Esophagus (tissue), 2 donors: ENCODE measurements around the gene ZNF738. TPM values are rescaled to one million over a fixed set of nuclear protein-coding genes. Genes with fewer than 3 reads are reported as not detected.
"Not testable (repeated sequence)": the region's sequence is repeated elsewhere in the genome, so short reads cannot be mapped to it uniquely, and the experiment has no call there.

Source experiments
- H3K27ac ChIP-seq, 2 donors: one replicate each; pipeline ENCODE4 v1.5.1; 2013; ENCODE audit warnings: low read depth in 2 of 2, mild to moderate bottlenecking in 2 of 2, inconsistent platforms in 1 of 2, low read length in 1 of 2, moderate library complexity in 1 of 2
- H3K27me3 ChIP-seq, 2 donors: one replicate each; pipeline ENCODE4 v1.6.1; 2013; ENCODE audit warnings: low read length in 2 of 2, control low read depth in 1 of 2, mild to moderate bottlenecking in 1 of 2; ENCODE audit not compliant: insufficient read depth in 2 of 2, control insufficient read depth in 1 of 2
- H3K36me3 ChIP-seq, 2 donors: one replicate each; pipeline ENCODE4 v1.6.1; 2013; ENCODE audit warnings: low read length in 1 of 2; ENCODE audit not compliant: control insufficient read depth in 2 of 2, insufficient read depth in 2 of 2
- H3K4me1 ChIP-seq, 2 donors: one replicate each; pipeline ENCODE4 v1.6.1; 2013; ENCODE audit warnings: low read length in 1 of 2; ENCODE audit not compliant: control insufficient read depth in 2 of 2, insufficient read depth in 2 of 2
- H3K4me3 ChIP-seq, 2 donors: one replicate each; pipeline ENCODE4 v1.5.1; 2013; ENCODE audit warnings: low read length in 2 of 2, mild to moderate bottlenecking in 2 of 2, low read depth in 1 of 2, moderate library complexity in 1 of 2
- H3K9me3 ChIP-seq, 2 donors: one replicate each; pipeline ENCODE4 v1.6.1; 2013; ENCODE audit warnings: mild to moderate bottlenecking in 2 of 2, low read depth in 1 of 2, low read length in 1 of 2, moderate library complexity in 1 of 2; ENCODE audit not compliant: control insufficient read depth in 2 of 2, insufficient read depth in 1 of 2
- WGBS, 2 donors: extraction: QIAGEN DNeasy Blood & Tissue Kit; methylation state at CpG; one replicate each; pipeline ENCODE4 v1.1.7; 2013; 5-methylcytosine and 5-hydroxymethylcytosine counted together
- polyA plus RNA-seq, 2 donors: library from polyadenylated mRNA; stranded (reverse); fragments of 200-250 nt; gene quantifications; one replicate each; pipeline ENCODE4 v1.2.3, GENCODE V29; 2013
- donor health status: healthy with polysubstance abuse.
- donor health status: Bipolar disorder and iron deficiency.

Gene ZNF738
- polyA plus RNA-seq, 2 donors = 2.9 to 3.6 TPM

- H3K27ac ChIP-seq = peak within 1 kb of the TSS; percentile 99
- H3K36me3 ChIP-seq = no peaks in the 10 kb centered on the region
- 1% methylated on average over 30 to 32 of the region's 32 CpGs for WGBS, 2 donors
- H3K27me3 ChIP-seq = no peaks in the 10 kb centered on the region
- H3K4me3 ChIP-seq = peak within 1 kb of the TSS; percentile 90 to 99
- peaks cover 0 to 2% of the 10 kb centered on the region in 2 donors for H3K9me3 ChIP-seq
- H3K4me1 ChIP-seq = no peaks in the 10 kb centered on the region
Observed at GRCh38 chr19:21328885-21329605, 29.8 kb upstream of the ZNF738 start, which contains the start of gene ZNF708. Gene ZNF708, minus strand, starts transcription at chr19:21329410. Its CDS starts 198 bp downstream, at chr19:21329212.

GRCh38 chr19:21335721-21336120, 23.1 kb upstream of the ZNF738 start:
- no peak overlapping the region for H3K27ac ChIP-seq
- no peaks in the 10 kb centered on the region for H3K36me3 ChIP-seq
- H3K27me3 ChIP-seq = no peaks in the 10 kb centered on the region
- no peaks in the 10 kb centered on the region for H3K9me3 ChIP-seq
- WGBS, 2 donors = 48 to 79% methylated on average over 2 of the region's 2 CpGs
- H3K4me1 ChIP-seq = no peaks in the 10 kb centered on the region
- no peak overlapping the region for H3K4me3 ChIP-seq

GRCh38 chr19:21344841-21345240, 14.0 kb upstream of the ZNF738 start:
- not testable (repeated sequence) for H3K27me3 ChIP-seq, H3K9me3 ChIP-seq, H3K4me1 ChIP-seq, H3K4me3 ChIP-seq, H3K27ac ChIP-seq, H3K36me3 ChIP-seq
- 43 to 73% methylated on average over 2 of the region's 2 CpGs for WGBS, 2 donors

GRCh38 chr19:21352830-21353229, 6.0 kb upstream of the ZNF738 start:
- H3K27me3 ChIP-seq = no peaks in the 10 kb centered on the region
- H3K36me3 ChIP-seq = no peaks in the 10 kb centered on the region
- H3K4me3 ChIP-seq = no peak overlapping the region
- H3K9me3 ChIP-seq = no peaks in the 10 kb centered on the region
- 40 to 65% methylated on average over 2 of the region's 2 CpGs for WGBS, 2 donors
- no peak overlapping the region for H3K27ac ChIP-seq
- no peaks in the 10 kb centered on the region for H3K4me1 ChIP-seq

- WGBS, 2 donors = 87 to 90% methylated on average over 3 of the region's 3 CpGs
- Histone ChIP-seq H3K9me3 (no peaks in the 10 kb centered on the region), H3K4me1 (no peaks in the 10 kb centered on the region), H3K4me3 (no peak overlapping the region), H3K36me3 (peaks cover 0 to 3% of the 10 kb centered on the region in 2 donors), H3K27ac (no peak overlapping the region), H3K27me3 (no peaks in the 10 kb centered on the region)
Observed at GRCh38 chr19:21362291-21362690, 3.5 kb downstream of the ZNF738 start.

- H3K27me3 ChIP-seq = no peaks in the 10 kb centered on the region
- H3K9me3 ChIP-seq = peaks cover 5 to 10% of the 10 kb centered on the region in 2 donors
- H3K4me3 ChIP-seq = no peak overlapping the region
- H3K36me3 ChIP-seq = peaks cover 0 to 2% of the 10 kb centered on the region in 2 donors
- 96 to 98% methylated on average over 4 of the region's 4 CpGs for WGBS, 2 donors
- no peaks in the 10 kb centered on the region for H3K4me1 ChIP-seq
- no peak overlapping the region for H3K27ac ChIP-seq
Observed at GRCh38 chr19:21383980-21384582, 25.3 kb downstream of the ZNF738 start.

- H3K27me3 ChIP-seq = no peaks in the 10 kb centered on the region
- H3K4me3 ChIP-seq = no peak overlapping the region
- H3K4me1 ChIP-seq = no peaks in the 10 kb centered on the region
- H3K27ac ChIP-seq = no peak overlapping the region
- H3K36me3 ChIP-seq = no peaks in the 10 kb centered on the region
- no peaks in the 10 kb centered on the region for H3K9me3 ChIP-seq
- WGBS, 2 donors = 94 to 96% methylated on average over 10 of the region's 10 CpGs
Observed at GRCh38 chr19:21396121-21396520, 37.3 kb downstream of the ZNF738 start.

GRCh38 chr19:21396893-21397572, 38.2 kb downstream of the ZNF738 start, which contains the start of gene ZNF493:
Gene ZNF493, plus strand, starts transcription at chr19:21397133. Its CDS starts 105 bp downstream, at chr19:21397238.
- Histone ChIP-seq H3K36me3 (no peaks in the 10 kb centered on the region), H3K4me3 (peak within 1 kb of the TSS; percentile 86 to 94), H3K9me3 (peaks cover 0 to 1% of the 10 kb centered on the region in 2 donors), H3K27ac (peak within 1 kb of the TSS; percentile 92 to 97), H3K4me1 (no peaks in the 10 kb centered on the region), H3K27me3 (no peaks in the 10 kb centered on the region)
- 0 to 1% methylated on average over 31 of the region's 31 CpGs for WGBS, 2 donors

GRCh38 chr19:21398851-21399250, 40.1 kb downstream of the ZNF738 start:
- 92 to 96% methylated on average over 5 of the region's 5 CpGs for WGBS, 2 donors
- no peaks in the 10 kb centered on the region for H3K4me1 ChIP-seq

More at GRCh38 chr19:21398851-21399250, 40.1 kb downstream of the ZNF738 start:
- no peaks in the 10 kb centered on the region for H3K36me3 ChIP-seq
- no peaks in the 10 kb centered on the region for H3K27me3 ChIP-seq
- H3K9me3 ChIP-seq = peaks cover 0 to 2% of the 10 kb centered on the region in 2 donors
- H3K4me3 ChIP-seq = peak overlapping the region in 1 of 2 donors; percentile 94
- no peak overlapping the region for H3K27ac ChIP-seq
